HG02973 (cell line): ENCODE results near the gene CFAP70.
"Not testable (repeated sequence)": the region's sequence is repeated elsewhere in the genome, so short reads cannot be mapped to it uniquely, and the experiment has no call there.

Source experiments
- ATAC-seq: cut with Tn5 transposase; IDR thresholded peaks from one replicate; pipeline ENCODE4 v1.9.1; 2021; ENCODE audit warnings: moderate library complexity; ENCODE audit not compliant: unreplicated experiment

The CFAP70 gene

DNA sequence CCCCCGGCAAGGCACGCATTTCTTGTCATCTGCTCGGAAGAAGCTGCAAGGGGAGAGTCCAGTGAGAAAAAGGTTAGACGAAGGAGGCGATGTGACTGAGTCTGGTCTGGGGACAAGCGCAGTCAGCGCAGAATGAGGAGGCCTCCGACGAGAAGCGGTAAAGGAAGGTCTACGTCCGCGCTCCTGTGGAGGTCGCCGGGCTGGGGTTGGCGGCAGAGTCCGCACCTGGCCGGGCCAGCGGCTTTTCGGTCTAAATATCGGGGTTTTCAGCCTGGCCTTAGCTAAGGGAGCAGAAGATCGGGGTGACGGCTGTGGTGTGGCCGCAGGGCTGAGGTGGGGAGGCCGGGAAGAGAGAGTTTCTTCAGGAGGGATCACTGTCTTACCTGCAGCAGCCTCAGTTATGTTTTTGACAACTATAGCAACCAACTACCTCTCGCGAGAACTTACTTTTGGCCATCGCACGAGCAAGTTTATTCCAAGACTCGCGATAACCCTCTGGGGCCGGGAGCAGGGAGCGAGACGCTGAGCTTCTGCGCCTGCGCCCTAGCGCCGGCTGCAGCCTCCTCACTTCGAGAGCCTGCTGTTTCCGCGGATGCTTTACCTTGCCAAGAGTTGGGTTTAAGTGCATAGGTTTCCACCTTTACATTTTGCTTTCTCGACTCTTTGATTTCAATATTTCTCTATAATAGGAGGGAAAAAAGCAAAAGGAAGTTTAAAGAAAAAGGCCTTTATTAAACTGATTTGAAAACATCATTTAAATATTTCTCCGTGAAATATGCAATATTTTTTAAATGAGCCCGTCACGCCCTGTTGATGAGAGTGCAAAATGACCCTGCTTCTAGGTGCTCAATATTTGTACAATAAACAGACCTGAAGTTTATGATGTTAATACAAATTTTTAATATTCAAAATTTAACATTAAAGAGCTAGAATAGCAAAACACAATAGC, at the start of gene CFAP70:
CFAP70 (minus strand) TSS at position 534 of the 949 bp plus-strand sequence. CDS start 4,068 bp downstream, outside the sequence.
- ATAC-seq, result peak; percentile 78

DNA sequence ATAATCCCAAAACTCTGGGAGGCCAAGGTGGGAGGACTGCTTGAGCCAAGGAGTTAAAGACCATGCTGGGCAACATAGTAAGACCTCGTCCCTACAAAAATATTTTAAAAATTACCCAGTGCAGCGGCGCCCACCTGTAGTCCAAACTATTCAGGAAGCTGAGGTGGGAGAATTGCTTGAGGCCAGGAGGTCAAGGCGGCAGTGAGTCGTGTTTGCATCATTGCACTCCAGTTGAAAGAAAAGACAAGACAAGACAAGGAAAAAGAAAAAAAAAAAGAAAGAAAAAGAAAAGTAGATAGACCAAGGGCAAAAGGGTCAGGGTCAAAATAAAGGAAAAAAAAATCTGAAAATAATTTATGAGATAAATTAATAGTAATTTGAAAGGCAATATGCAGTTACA, 49.4 kb upstream of the CFAP70 start:
- no peak for ATAC-seq

DNA sequence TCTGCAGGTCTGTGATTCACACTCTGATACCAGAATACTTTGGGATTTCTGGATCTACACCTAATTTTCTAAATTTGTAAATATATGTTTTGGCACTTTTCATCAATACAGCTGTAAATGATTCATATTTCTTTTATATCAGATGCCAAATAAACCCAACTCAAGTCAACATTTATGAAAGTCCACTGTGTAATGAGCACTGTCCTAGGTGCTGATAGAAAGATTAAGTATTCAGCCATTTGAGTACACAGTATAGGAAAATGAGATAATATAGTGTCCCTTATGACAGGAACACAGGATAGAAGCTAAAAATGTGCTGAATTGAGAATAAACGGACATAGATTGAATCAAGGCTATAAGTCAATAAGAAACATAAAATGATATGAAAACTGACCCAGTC, 48.8 kb upstream of the CFAP70 start:
- no peak for ATAC-seq

DNA sequence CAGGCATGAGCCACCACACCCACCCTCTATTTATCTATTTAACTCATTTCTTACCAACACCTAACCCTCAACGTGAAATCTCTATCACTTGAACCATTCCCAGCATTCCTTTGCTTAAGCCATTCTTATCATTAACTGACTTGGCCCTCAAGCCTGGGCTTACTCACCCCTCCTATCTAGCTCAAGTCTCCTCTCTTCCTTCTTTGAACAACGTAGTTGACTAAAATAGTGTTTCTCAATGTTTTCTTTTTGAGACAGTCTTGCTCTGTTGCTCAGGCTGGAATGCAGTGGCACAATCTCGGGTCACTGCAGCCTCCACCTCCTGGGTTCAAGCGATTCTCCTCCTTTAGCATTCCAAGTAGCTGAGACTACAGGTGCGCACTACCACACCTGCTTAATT, 48.2 kb upstream of the CFAP70 start:
- no peak for ATAC-seq

DNA sequence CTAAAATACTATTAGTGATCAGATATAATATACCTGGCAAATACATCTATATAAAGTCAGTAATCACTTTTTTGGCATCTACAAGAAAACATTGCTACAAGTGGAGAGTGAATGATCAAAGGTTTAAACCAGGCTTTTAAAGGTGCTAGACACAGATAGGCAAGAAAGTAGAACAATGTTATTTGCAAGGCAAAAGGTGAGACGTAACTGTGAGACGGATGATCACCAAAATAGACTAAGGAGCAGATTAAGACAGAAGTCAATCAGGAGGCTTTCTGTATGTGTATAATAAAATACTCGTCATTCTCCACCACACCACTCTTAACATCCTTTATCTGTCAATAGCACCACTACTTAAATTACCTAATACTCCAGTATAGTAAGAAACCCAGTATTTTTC, 46.9 kb upstream of the CFAP70 start:
- ATAC-seq, result no peak

DNA sequence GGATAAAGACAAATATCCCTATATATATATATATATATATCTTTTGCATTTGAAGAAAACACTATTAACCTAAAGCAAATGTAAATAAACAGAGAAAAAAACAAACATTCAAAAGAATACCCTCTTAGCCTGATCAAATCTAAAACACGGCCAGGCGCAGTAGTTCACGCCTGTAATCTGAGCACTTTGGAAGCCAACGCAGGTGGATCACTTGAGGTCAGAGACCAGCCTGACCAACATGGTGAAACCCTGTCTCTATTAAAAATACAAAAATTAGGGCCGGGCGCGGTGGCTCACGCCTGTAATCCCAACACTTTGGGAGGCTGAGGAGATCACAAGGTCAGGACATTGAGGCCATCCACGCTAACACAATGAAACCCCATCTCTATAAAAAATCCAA, 46.0 kb upstream of the CFAP70 start:
- ATAC-seq, result no peak

DNA sequence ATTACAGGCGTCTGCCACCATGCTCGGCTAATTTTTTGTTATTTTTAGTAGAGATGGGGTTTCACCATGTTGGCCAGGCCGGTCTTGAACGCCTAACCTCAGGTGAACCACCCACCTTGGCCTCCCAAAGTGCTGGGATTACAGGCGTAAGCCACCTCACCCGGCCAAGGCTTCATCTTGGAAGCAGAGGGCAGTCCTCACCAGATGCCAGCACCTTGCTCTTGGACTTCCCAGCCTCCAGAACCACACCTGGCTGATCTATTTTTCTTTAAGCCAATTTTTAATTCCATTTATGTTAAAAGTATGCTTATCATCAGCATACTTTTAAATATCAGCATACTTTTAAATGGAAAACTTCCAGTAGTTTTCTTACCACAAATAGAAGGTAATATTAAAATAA, 43.0 kb upstream of the CFAP70 start:
- ATAC-seq, result no peak

DNA sequence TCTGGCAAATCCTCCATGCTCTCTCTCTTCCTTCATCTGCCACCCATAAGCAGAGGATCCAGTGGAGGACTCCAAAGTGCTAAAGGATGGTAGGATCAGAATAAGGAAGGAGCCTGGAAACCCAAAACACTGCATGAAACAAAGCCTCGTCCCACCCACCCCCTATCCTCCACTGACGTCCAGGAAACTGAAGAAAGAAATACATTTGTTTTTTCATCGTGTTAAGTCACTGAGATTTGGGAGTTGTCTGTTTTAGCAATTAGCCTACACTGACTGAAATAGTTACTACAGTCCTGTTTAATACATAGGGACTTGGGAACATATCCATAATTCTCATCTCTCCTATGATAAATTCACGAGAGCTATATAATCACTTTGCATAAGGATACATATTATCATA, 40.4 kb upstream of the CFAP70 start:
- ATAC-seq, result no peak

DNA sequence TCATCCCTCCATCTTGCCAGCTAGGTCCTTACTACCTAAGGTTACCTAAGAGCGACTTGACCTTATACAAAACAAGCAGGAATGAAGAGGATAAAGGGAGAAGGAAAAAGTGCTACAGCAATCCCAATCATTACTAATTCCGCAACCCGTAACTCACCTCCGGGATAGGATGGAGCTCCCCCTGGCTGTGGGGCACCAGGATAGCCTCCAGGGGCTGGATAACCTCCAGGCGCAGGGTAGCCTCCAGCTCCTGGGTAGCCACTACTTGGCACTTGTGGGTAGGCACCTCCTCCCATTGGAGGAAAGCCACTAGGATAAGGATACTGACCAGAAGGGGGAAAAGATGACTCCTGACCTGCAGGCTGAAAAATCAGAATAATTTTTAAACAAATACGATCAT, 39.4 kb upstream of the CFAP70 start:
- ATAC-seq, result no peak

DNA sequence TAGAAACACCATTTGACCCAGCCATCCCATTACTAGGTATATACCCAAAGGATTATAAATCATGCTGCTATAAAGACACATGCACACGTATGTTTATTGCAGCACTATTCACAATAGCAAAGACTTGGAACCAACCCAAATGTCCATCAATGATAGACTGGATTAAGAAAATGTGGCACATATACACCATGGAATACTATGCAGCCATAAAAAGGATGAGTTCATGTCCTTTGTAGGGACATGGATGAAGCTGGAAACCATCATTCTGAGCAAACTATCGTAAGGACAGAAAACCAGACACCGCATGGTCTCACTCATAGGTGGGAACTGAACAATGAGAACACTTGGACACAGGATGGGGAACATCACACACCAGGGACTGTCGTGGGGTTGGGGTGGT, 35.7 kb upstream of the CFAP70 start:
- not testable (repeated sequence) for ATAC-seq

DNA sequence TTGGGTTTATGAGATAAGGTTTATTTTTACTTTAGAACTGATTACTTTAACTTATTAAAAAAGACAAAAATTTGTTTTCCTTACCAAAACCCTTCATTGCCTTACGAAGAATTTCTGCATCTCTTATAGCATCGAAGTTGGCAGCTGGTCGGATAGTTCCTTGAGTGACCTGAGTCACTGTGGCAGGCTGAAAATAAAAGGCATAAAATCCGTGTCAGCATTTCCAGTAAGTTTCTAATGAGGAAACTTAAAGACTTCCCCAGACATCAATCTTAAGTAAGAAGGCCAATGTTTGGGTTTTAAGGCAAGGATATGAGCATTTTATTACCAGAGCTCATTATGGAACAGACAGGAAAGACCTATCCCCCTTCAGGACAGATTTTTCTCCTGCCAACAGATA, 29.6 kb upstream of the CFAP70 start:
- ATAC-seq, result no peak

DNA sequence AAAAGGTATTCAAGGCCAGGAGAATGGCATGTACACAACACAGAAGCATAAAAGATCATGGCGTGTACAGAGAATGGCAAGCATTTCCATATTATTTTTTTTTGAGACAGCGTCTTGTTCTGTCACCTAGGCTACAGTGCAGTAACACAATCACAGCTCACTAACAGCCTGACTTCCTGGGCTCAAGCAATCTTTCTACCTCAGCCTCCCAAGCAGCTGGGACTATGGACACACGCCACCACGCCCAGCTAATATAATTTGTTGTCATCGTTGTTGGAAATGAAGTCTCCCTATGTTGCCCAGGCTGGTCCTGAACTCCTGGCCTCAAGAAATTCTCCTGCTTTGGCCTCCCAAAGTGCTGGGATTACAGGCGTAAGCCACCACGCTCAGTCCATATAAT, 27.9 kb upstream of the CFAP70 start:
- ATAC-seq, result no peak

DNA sequence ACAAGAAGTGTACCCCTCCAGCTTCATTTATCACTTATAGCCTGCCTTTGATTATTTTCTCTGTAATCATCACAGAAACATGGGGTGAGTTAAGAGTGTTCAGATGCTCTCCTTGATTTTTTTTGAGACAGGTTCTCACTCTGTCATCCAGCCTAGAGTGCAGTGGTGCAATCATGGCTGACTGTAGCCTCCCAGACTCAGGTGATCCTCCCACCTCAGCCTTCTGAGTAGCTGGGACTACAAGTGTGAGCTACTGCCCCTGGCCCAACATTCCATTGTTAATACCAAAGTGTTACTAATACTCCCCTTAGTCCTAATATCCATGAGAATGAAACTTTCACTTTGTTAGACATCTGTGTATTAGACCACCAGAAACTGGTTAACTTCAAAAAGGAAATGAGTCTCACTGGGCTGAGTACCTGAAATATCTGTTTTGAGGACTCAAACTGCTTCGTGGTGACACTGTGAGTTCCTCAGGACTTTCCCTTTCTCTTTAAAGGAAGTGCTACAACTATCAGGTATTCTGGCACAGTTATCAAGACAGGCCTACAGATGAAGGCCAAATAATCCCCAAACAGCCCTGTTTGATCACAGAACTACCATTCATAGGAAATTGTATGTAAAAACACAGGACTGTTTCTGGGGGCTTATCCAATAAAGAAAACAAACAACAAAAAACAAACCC, 20.5 kb upstream of the CFAP70 start:
- no peak for ATAC-seq

DNA sequence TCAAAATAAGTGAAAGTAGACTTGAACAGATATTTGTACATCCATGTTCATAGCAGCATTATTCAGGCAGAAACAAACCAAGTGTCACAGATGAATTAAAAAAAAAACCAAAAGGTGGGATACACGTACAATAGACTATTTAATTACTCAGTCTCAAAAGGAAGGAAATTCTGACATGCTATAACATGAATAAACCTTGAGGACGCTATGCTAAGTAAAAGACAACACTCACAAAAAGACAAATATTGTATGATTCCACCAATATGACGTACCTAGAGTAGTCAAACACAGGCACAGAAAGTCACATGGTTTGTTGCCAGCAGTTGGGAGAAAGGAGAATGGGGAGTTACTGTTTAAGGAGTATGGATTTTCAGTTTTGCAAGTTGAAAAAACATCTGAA, 18.0 kb upstream of the CFAP70 start:
- no peak for ATAC-seq

DNA sequence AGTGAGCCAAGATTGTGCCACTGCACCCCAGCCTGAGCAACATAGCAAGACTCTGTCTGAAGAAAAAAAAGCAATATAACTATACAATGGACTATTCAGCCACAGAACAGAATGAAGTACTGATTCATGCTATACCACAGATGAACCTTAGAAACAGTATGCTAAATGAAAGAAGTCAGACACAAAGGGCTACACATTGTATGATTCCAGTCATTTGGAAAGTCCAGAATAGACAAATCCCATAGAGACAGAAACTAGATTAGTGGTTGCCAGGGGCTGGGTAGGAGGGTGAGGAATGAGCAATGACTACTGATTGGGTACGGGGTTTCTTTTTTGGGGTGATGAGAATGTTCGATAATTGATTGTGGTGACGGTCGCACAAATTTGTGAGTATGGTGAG, 9.6 kb upstream of the CFAP70 start:
- no peak for ATAC-seq

DNA sequence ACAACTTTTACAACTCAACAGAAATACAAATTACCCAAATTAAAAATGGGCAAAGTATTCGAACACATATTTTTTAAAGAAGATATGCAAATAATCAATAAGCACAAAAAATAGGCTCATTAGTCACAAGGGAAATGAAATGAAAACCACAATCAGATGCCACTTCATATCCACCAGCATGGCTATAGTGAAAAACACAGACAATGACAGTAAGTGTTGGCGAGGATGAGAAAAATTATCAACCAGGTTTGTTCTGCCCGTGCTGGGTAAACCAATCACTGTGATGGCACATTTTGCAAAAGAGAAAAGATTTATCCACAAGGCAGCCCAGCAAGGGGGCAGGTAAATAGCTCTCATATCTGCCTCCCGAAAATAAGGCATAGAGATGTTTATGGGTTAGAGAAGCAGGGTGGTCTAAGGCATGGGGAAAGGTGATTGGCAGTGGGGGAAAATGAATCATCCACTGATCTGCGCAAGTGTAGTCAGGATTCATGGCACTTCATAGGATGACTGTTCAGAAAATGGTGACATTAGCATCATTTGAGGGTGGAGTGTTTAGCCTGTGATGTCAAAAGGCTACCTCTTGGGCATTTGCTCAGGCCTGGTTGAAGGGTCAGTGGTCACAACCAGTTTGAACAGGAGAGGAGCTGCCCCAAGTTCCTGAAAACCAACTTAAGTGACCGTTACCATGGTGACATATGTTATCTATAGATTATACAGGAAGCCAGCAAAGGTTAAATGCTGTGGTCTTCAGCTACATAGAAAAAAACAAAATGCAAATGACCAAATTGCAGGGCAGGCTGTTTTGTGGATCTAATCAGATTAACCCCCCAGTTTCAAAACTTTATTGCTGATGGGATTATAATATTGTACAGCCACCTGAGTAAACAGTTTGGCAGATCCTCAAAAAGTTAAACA, 8.0 kb upstream of the CFAP70 start:
- ATAC-seq, result no peak

DNA sequence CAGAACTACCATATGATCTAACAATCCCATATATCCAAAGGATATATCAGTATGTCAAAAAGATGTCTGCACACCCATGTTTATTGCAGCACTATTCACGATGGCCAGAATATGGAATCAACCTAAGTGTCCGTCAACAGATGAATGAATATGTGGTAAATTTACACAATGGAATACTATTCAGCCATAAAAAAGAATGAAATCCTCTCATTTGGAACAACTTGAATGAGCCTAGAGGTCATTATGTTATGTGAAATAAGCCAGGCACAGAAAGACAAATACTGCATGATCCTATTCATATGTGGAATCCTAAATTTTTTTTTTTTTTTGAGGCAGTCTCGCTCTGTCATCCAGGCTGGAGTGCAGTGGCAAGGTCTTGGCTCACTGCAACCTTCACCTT, 6.3 kb upstream of the CFAP70 start:
- no peak for ATAC-seq

DNA sequence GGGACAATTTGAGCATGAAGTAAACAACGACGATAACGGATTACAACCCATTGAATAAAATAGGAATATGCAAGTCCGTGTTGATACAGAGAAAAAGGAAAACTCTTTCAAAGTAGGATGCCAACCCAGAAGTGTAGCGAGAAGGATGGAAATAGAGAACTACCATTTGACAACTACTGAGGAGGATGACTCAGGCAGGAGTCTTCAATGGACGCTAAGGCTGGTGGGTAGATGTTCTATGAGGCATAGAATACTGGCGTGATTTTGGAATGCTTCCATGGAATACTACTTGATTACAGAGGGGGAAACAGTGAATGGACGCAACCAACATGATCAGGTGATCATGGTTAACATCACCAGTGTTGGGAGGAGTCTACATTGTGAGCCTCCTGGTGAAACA, 828 bp upstream of the CFAP70 start:
- no peak for ATAC-seq

DNA sequence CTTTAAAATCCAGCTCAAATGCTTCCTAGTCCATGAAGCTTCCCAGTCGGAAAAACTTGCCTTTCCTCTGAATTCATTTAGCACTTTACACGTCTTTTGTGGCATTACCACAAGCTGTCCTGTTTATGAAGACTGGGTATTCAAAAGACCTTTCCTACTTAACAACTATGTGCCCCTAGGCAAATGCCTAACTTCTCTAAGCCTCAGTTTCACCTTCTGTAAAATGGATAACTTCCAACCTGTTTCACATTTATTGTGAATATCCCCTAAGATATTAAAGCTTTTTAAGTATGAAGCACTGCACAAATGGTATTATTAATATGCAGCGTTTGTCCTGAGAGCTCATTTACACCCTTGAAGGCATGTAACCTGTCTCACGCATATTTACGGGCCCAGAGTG, 843 bp downstream of the CFAP70 start:
- peak; percentile 11 for ATAC-seq

DNA sequence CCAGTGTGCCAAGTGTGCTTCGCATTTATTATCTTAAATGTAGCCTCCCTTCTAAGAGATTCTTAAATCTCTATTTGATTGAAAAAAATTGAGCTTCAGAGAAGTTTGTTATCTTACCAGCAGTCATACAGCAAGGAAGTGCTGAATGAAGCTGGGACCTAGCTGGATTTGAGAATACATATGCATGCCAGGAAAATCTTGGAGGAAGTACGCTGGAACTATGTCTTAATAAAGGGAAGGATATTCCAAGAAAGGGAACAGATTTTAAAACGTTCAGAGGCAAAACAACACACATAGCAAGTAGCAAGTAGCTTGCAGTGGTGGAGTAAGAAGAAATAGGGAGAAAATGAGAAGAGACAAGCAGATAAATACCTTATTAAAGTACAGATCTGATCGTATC, 1.5 kb downstream of the CFAP70 start:
- ATAC-seq, result no peak

DNA sequence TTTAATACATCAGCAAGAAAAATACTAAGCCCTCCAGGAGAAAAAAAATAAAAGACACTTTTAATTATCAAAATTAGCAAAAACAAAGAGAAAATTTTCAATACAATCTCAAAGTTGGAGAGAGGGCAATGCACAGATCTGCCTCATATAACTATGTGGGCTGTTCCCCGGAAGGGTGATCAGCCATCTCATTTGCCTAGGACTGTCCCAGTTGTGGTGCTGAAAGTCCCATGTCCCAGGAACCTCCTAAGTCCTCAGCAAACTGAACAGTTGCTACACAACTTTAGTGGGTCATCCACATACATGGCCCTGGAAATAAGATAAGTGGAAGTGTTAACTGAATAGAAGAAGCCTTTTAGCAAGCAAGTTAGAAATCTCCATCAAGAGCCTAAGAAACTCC, 14.4 kb downstream of the CFAP70 start:
- no peak for ATAC-seq
